ENCODE results near the gene RPL29. TPM values are rescaled to one million over a fixed set of nuclear protein-coding genes. Genes with fewer than 3 reads are reported as not detected.
"Not testable (repeated sequence)": the region's sequence is repeated elsewhere in the genome, so short reads cannot be mapped to it uniquely, and the experiment has no call there.

RPL29 gene
- total RNA-seq (2014; rRNA removed; shearing (Covaris generic)), result 590 and 1,001 TPM in 2 replicates

DNA sequence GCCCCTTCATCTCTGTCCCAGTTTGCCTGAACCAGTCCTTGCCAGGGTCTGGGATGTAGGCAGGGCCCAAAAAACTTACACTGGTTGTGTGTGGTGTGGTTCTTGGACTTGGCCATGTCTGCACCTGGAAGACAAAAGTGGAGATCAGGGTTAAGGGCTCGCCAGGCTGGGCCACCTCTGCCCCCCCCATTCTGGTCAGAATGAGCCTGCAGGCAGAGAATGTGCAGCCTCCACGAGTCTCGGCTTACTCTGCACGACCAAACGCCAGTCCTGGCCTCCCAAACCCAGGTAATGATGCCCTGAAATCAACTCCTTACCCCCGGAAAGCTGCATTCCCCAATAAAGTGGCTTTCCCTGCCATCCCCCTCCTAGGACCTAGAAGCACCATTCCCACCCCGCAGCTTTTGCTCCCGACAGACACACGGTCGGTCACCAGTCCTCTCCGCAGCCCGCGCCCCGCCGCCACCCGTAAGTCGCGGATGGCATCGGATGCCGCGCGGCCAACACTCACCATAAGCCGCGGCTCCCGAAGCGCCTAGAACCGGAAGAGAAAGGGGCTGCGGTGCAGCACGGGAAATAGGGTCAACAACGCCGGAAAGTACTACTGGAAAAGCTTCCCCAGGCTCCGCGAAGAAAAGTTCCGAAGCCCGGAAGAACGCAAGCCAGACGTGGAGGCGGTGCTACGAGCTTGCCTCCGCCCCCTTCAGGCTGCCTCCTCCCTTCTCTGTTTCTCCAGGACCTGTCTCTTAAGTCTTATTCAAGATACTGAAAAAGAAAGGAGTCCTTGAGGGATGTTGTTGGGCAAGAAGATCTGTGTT lies at the start of gene RPL29:
Gene RPL29 (minus strand): TSS at position 550 of the 818 bp plus-strand sequence. CDS start 434 bp downstream, at position 116.
- DNase-seq (ENCODE audit: low read depth), result peak; percentile 88

DNA sequence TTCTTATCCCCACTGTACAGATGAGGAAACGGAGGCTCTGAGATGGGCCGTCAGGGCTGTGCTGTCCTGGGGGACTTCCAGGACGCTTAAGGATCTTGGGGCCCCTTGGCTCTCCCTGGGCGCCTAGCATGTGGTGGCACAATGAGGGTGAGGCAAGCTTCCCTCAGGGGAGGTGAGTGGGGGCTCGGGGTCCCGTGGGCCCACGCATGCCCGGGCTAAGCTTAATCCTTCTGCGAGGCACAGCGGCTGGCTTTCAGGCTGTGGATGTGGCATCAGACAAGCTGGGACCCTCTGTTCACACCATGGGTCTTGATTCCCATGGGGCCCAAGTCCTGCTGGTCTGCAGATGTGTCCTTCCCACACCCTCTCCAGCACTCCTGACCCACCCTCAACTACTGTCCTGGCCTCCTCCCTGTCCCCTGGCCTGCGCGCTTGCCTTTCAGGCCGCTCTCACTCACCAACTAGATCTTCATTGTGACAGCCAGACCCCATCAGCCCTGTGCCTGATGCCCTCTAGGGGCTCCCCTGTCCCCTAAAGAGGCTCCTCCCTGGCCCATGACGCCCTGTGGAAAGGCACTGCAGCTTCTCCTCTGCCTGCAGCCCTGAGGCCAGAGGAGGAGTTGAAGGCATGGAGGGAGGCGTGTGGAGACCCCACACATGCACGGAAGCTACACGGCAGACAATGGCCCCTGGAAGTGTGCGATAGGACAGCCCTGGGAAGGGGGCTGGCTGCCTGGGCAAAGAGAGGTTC lies 49.3 kb upstream of the RPL29 start:
- DNase-seq (ENCODE audit: low read depth), result no peak

DNA sequence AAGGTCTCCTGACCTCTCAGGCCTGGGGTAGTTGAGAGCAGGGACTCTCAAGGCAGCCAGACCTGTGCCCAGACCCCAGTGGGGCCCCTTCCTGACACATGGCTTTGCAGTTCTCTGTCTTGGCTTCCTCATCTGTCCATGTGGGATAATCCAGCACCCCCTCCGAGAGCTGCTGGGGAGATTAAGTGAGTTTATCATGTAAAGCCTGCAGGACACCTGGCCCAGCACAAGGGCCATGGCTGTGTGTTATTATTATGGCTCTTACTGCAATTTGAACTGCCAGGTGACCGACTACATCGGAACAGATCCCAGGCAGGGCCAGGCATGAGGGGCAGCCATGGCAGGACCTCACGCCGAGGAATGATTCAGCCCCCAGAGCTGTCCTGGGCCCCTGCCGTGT lies 48.1 kb upstream of the RPL29 start:
- no peak for DNase-seq (ENCODE audit: low read depth)

DNA sequence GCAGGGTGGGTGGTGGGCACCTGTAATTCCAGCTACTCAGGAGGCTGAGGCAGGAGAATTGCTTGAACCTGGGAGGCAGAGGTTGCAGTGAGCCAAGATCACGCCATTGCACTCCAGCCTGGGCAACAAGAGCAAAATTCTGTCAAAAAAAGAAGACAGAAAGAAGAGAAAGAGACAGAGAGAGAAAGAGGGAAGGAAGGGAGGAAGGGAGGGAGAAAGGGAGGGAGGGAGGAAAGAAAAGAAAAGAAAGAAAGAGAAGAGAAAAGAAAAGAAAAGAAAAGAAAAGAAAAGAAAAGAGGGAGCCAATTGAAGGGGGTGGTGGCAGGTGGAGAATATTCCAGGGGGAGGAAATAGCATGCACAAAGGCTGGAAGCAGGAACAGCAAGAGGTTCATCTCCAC lies 47.3 kb upstream of the RPL29 start:
- not testable (repeated sequence) for DNase-seq (ENCODE audit: low read depth)

DNA sequence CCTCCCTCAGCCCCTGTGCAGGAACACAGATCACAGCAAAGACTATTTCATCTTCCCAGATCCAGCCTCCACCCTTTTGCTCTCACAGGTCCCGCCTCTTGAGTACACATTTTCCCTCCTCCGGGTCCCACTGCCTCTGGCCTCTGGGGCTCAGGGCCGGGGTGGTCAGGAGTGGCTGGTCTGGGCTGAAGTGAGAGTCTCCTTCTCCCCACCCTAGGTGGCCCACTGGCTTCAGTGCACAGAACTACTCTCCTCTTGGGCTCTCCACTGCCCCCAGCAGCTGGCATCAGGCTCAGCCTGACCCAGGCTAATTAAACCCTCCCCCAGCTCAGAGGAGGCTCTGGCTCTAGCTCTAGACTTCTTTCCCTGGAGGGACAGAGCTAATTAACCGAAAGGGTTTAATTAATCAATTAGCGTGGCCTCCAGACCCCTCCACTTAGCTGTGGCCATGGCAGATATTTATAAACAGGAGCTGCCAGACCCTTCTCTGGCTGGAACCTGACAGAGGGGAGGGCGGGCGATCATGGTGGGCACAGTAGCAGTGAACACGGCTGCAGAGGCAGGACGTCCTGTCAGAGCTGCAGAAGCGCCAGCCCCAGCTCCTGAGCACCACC lies 45.5 kb upstream of the RPL29 start:
- no peak for DNase-seq (ENCODE audit: low read depth)

DNA sequence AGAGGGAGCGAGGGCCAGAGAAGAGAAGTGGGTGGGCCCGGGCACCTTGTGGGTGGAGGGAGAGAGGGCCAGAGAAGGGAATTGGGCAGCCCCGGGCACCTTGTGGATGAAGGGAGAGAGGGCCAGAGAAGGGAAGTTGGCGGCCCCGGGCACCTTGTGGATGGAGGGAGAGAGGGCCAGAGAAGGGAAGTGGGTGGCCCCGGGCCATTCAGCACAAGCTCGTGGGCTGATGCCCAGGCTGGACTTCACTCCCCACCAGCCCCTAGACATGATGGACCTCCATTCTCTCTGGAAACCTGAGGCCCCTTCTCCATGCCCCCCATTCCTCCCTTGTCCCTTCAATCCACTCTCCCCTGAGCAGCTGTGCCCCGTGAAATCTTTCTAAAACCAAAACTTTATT lies 44.9 kb upstream of the RPL29 start:
- DNase-seq (ENCODE audit: low read depth), result no peak

DNA sequence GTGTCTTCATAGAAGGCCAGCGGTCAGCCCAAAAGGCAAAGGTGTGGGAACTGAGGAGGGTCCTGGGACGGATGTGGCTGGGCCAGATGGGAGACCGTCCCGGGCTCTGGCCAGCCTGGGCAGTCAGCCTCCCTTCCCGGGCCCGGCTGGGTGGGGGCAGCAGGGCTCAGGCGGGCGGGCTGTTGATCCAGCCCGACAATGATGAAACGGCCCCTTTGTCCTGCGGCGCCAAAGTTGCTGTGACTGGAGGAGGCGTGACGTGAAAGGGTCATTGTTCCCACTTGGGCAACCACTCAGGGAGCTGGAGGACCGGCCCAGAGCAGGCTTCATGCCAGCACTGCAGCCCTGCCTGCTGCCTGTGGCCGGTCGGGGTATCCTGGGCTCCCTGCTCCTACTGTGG lies 44.2 kb upstream of the RPL29 start:
- DNase-seq (ENCODE audit: low read depth), result no peak

DNA sequence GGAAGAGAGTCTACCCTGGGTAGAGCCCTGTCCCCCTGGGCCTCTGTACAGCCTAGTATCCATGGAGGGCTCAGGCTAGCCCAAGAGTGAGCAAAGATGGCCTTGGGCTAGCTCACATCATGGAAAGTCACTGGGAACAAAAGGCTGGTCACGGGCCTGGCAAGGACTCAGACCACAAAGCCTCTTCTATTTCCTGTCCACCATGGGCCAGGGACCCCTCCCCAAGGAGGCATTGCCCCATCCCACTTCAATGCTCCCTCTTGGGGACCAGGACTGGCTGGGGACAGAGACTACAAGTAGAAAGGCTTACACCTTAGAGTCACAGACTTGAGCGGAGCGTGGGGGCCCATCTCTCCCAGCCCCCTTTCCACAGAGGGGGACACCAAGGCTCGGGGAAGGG lies 43.7 kb upstream of the RPL29 start:
- DNase-seq (ENCODE audit: low read depth), result no peak

DNA sequence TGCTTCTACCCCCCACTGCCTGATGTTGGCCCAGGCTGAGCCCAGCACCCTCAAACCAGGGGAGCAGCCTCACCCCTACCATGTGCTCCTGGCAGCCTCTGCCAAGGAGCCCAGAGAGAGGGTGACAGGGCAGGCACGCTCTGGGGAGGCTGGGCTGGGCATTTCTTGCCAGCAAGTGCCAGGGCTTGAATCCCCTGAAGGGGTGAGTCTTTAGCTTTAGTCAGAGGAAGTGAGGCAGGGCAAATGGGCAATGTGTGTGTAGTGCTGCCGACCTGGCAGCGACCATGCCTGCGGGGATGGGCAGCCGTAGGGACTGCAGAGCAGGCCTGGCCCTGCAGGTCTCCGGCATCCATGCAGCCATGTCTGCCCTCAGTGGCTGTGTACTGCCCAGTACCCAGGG lies 42.5 kb upstream of the RPL29 start:
- peak; percentile 73 for DNase-seq (ENCODE audit: low read depth)

DNA sequence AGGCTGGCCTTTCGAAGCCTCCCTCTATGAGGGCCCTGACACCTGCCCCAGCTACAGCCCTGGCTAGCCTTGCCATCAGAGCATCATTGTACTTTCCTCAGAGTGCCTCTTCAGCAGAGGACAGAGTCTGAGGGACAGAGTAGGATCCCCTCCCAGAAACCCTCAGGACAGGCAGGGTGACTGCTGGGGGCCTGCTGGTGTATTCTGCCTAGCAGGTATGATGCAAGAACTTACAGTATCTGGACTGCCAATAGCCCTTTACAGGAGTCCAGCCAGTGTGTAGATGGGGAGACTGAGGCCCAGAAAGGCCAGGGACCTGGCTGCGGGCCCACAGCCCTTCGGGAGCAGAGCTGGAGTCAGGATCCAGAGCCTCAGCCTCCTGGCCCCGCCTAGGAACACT lies 41.6 kb upstream of the RPL29 start:
- no peak for DNase-seq (ENCODE audit: low read depth)

DNA sequence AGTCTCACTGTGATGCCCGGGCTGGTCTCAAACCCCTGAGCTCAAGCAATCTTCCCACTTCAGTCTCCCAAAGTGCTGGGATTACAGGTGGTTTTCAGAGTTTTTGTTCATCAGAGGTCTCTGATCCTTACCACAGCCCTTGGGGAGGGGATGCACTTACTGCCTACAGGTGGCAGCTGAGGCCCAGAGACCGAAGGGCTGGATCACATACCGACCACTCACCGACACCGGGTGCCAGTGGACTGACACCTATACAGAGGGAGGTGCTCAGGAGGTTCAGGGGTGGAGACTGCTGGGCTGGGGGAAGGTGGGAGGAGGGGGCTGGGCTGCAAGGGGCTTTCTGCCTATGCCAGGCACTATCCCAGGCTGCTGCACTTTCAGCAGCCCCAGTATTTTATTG lies 41.1 kb upstream of the RPL29 start:
- no peak for DNase-seq (ENCODE audit: low read depth)

DNA sequence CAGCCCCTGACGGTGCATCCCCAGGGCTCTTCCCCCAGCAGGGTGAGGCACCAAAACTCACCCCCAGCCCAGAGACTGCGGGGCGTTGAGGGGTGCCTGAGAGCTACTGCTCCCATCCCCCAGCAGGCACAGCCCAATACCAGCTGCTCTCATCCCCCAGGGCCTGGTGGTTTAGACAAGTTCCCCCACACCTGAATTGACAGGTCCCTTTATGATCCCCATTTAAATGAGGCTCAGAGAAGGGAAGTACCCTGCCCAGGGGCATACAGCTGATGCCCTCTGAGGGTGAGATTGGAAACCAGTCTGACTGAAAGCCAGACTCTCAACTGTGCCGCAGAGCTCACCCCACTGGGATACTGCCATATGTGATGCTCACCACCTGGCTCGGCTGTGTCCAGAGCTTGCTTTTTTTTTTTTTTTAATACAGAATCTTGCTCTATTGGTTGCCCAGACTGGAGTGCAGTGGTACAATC lies 40.6 kb upstream of the RPL29 start:
- DNase-seq (ENCODE audit: low read depth), result no peak

DNA sequence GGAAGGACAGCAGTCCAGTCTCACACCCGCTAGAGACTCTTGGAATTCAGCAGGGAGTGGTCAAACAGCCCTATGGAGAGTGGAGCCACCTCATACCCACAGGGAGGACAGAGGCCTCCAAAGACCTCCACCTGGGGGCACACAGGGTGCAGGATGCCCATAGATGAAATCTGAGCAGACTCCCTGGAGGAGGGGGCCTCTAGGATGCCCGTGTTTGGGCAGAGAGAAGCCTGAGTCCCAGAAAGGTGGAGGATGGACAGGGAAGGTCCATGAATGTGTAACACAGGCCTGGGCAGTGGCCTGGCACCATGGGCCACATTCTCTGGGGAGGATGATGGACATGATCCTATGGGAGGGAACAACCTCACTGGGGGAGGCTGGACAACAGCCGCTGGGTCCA lies 39.0 kb upstream of the RPL29 start:
- no peak for DNase-seq (ENCODE audit: low read depth)

DNA sequence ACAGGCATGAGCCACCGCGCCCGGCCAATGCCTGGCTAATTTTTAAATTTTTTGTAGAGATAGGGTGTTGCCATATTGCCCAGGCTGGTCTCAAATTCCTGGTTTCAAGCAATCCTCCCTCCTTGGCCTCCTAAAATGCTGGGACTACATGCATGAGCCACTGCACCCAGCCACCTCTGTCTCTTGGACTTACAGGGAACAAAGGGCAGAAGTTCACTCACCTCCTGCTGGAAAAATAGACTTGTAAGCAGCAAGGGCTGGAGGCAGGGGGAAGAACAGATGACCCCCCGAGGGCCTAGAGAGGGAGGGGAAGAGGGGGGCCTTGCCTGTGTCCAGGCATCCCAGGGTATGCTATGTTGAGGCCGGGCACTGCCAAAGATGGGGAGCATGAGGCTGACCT lies 38.5 kb upstream of the RPL29 start:
- DNase-seq (ENCODE audit: low read depth), result no peak

DNA sequence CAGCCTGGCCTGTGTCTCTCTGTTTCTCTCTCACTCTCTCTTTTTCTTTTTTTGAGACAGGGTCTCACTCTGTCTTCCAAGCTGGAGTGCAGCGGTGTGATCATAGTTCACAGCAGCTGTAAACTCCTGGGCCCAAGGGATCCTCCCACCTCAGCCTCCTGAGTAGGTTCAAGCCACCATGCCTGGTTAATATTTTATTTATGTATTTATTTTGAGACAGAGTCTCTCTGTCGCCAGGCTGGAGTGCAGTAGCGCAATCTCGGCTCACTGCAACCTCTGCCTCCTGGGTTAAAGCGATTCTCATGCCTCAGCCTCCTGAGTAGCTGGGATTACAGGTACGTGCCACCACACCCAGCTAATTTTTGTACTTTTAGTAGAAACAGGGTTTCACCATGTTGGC lies 38.1 kb upstream of the RPL29 start:
- DNase-seq (ENCODE audit: low read depth), result not testable (repeated sequence)

DNA sequence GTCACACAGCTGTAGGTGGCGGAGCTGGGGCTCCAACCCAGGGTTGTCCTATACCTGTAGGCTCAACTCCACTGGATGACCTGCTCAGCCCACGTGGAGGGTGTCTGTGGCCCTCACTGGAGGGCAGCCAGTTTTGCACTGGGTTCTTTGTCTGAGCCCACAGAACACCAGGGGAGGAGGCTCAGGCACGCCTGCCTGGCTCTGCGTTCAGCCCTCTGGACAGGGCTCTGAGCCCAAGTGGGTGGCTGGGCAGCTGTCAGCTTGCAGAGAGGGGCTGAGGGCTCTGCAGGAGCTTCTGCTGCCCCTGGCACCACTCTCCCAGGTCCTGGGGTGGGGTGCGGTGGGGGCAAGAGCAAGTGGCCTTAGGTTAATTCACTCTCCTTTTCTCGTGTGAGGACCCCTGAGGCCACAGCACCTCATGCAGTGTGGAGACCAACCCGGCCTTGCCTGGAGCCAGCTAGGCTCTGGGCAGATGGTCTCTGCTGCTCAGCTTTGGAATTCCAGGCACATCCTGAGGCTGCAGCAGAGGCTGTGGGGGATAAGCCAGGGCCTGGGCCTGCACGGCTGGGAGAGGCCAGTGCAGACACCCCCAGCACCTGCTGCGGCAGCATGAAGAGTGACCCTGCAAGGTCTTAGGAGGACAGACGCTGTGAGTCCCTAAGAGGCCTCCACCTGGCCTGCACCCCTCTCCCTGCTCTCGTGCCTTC lies 37.2 kb upstream of the RPL29 start:
- DNase-seq (ENCODE audit: low read depth), result no peak

DNA sequence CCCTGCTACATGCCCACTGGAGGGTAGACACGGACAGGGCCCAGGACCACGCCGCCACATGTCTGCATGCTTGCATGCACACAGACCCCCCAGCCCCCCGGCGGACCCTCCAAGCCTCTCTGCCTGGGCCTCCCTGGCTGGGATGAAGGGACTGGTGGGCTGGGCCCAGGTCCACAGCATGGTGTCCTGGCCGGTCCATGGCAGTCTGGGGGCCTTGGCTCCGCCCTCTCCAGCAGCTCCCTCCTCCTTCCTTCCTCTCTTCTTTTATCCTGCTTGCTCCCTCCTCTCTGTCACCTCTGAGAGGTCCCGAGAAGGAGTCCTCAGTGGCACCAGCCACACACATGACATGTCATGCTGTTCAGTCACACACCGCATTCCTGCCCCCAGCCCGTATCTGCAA lies 36.2 kb upstream of the RPL29 start:
- no peak for DNase-seq (ENCODE audit: low read depth)

DNA sequence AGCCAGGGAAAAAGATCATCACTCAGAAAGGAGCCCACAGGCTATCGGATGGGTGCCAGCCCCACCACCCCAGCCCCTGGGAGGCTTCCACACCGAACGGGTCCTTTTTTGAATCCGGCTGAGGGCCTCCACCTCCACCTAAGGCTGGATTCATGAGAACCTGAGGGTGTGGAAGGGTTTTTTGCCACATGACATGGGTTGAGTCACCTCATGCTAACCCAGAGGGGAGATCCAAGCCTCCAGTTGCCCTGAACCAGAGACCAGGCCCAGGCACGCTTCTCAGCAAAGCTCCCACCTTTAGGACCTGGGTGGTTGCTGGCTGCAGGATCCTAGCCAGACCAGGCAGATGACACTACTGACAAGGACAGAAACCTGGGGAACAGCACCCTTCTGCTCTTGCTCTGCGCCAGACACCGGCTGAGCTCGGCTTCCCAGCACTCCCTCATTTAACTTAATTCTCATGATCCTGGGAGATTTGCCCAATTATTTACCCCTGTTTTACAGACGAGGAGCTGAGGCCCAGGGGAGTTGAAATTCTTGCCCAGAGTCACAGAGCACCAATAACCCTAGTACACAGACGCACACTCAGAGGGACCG lies 35.1 kb upstream of the RPL29 start:
- DNase-seq (ENCODE audit: low read depth), result no peak

DNA sequence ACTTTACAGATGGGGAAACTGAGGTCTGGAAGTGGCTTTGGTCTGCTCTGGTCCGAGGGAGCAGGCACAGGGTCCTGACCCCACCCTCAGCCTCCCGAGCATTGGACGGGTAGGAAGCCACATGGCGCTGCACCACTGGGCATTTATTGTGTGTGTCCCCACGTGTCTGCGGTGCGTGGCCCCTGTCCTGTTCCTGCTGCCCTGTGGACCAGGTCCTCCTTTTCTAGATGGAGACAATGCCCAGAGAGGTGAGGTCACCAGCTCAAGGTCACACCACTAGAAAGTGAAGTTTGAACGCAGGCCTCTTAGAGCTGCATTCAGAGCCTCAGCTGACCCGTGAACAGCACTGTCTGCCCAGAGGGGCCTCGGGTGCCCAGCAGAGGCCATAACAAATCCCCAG lies 33.8 kb upstream of the RPL29 start:
- DNase-seq (ENCODE audit: low read depth), result no peak

DNA sequence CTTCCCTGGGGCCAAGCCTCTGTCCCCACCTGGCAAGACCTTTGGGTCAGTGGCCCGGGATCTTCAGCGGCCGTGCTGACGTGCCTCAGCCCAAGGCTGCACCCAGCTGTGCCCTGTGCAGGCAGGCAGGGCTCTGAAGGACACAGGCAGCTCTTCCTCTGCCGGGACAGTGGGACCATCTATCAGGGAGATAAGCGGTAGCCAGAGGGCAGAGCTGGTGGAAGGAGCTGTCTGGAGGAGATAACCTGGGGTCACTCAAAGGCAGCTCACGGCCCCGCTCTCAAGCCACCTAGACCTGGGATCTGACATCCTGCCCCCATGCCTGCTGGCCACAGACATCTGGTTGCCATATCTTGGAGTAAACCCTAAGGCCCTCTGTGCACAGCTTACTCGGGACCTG lies 33.4 kb upstream of the RPL29 start:
- no peak for DNase-seq (ENCODE audit: low read depth)

DNA sequence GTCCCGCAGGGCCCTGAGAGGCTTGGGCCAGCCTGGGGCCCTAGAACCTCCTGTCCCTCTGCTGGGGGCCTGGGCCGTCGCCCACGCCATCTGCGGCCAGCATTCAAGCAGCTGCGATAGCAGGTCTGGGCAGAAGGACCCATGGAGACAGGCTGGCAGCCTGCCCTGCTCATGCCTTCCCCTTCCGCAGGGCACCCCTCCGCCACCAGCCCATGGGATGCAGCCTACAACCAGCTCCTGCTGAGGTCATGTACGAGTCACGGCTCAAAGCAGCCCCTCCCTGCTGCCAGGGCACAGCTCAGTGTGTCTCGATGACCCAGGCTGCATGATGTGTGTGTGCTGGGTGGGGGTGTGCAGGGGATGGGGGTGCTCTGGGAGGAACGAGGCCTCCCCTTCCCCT lies 32.9 kb upstream of the RPL29 start:
- no peak for DNase-seq (ENCODE audit: low read depth)

DNA sequence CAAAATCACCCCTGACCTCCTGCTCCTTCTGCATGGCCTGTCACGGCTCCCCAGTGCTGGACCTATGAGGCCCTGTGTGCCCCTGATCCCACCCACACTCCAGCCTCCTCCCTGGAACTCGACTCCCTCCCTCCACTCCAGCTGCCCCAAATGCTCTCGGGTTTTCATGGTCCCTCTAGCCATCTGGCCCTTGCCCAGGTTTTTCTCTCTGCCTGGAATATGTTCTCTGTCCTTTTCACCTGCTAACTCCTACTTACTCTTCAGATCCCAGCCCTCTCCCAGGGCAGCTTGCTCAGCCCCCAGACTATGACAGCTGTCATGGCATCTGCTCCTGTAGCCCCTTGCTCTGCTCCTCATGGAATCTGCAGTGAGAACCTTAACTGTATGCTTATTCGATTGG lies 30.3 kb upstream of the RPL29 start:
- no peak for DNase-seq (ENCODE audit: low read depth)
